Measurements from ENCODE around the gene ZBTB49. TPM values are rescaled to one million over a fixed set of nuclear protein-coding genes. Genes with fewer than 3 reads are reported as not detected.

ZBTB49 gene
- total RNA-seq, 1 donor, result 6.2 TPM

DNA sequence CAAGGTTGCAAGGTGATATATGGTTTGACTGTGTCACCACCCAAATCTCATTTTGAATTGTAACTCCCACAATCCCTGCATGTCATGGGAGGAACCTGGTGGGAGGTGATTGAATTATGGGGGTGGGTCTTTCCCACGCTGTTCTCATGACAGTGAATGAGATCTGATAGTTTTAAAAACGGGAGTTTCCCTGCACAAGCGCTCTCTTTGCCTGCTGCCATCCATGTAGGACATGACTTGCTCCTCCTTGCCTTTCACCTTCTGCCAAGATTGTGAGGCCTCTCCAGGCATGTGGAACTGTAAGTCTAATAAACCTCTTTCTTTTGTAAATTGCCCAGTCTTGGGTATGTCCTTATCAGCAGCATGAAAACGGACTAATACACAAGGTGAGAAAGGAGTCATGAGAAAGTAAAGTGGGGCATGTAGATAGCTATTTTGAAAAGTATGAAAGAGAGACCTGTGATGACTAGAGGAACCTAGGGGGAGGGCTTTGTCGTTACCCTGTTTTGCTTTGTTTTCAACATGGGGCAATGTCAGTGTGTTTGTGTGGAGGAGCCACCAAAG lies 6.3 kb downstream of the ZBTB49 start:
- no peaks in the 10 kb centered on the region for H3K27me3 ChIP-seq (ENCODE audit: insufficient read depth, low read length)
- no peak overlapping the region for H3K27ac ChIP-seq (ENCODE audit: low read depth, low read length)
- H3K4me3 ChIP-seq (ENCODE audit: insufficient read depth, low read length), result no peak overlapping the region
- H3K79me2 ChIP-seq (ENCODE audit: insufficient read depth, low read length), result peaks cover 82% of the 10 kb centered on the region
- no peaks in the 10 kb centered on the region for H3K36me3 ChIP-seq (ENCODE audit: insufficient read depth, low read length)
- no peak overlapping the region for H3K4me2 ChIP-seq (ENCODE audit: insufficient read depth, low read length)
- H4K20me1 ChIP-seq (ENCODE audit: insufficient read depth, low read length), result peaks cover 44% of the 10 kb centered on the region
- peaks cover 2% of the 10 kb centered on the region for H3K4me1 ChIP-seq (ENCODE audit: insufficient read depth, low read length)
- DNase-seq (ENCODE audit: insufficient read length, low spot score, missing footprints), result no peak
- TF ChIP-seq, protein P1, sequence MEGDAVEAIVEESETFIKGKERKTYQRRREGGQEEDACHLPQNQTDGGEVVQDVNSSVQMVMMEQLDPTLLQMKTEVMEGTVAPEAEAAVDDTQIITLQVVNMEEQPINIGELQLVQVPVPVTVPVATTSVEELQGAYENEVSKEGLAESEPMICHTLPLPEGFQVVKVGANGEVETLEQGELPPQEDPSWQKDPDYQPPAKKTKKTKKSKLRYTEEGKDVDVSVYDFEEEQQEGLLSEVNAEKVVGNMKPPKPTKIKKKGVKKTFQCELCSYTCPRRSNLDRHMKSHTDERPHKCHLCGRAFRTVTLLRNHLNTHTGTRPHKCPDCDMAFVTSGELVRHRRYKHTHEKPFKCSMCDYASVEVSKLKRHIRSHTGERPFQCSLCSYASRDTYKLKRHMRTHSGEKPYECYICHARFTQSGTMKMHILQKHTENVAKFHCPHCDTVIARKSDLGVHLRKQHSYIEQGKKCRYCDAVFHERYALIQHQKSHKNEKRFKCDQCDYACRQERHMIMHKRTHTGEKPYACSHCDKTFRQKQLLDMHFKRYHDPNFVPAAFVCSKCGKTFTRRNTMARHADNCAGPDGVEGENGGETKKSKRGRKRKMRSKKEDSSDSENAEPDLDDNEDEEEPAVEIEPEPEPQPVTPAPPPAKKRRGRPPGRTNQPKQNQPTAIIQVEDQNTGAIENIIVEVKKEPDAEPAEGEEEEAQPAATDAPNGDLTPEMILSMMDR (IDR thresholded peaks at IDR 0.05; ENCODE audit: extremely low read depth, low read depth, low read length), result no peak
- no peaks in the 10 kb centered on the region for H3K9me3 ChIP-seq (ENCODE audit: low read depth, low read length)
- no peak overlapping the region for H2AFZ ChIP-seq (ENCODE audit: low read length)

DNA sequence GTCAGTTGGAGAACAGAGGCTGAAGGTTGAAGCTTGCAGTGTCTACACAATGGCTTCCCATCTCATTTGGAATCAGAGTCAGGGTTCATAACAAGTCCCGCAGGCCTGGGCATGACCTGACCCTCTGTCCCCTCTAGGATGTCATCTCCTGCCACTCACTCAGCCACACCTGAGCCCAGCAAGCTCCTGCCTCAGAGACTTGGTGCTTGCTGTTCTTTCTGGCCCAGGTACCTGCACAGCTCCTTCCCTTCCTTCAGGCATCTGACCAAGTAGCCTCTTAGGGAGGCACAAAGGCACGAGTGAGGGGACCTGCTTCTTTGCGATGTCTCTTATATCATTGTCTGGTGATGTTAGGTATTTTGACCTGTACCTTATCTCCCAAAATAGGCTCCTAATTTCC lies 9.0 kb downstream of the ZBTB49 start:
- DNase-seq (ENCODE audit: insufficient read length, low spot score, missing footprints), result no peak
- no peak overlapping the region for H3K27ac ChIP-seq (ENCODE audit: low read depth, low read length)
- TF ChIP-seq, protein P1 (IDR thresholded peaks at IDR 0.05; ENCODE audit: extremely low read depth, low read depth, low read length), result no peak
- no peak overlapping the region for H3K4me2 ChIP-seq (ENCODE audit: insufficient read depth, low read length)
- peaks cover 27% of the 10 kb centered on the region for H4K20me1 ChIP-seq (ENCODE audit: insufficient read depth, low read length)
- peaks cover 56% of the 10 kb centered on the region for H3K79me2 ChIP-seq (ENCODE audit: insufficient read depth, low read length)
- H2AFZ ChIP-seq (ENCODE audit: low read length), result no peak overlapping the region
- H3K4me1 ChIP-seq (ENCODE audit: insufficient read depth, low read length), result no peaks in the 10 kb centered on the region
- H3K27me3 ChIP-seq (ENCODE audit: insufficient read depth, low read length), result no peaks in the 10 kb centered on the region
- no peaks in the 10 kb centered on the region for H3K9me3 ChIP-seq (ENCODE audit: low read depth, low read length)
- H3K4me3 ChIP-seq (ENCODE audit: insufficient read depth, low read length), result no peak overlapping the region
- peaks cover 12% of the 10 kb centered on the region for H3K36me3 ChIP-seq (ENCODE audit: insufficient read depth, low read length)

DNA sequence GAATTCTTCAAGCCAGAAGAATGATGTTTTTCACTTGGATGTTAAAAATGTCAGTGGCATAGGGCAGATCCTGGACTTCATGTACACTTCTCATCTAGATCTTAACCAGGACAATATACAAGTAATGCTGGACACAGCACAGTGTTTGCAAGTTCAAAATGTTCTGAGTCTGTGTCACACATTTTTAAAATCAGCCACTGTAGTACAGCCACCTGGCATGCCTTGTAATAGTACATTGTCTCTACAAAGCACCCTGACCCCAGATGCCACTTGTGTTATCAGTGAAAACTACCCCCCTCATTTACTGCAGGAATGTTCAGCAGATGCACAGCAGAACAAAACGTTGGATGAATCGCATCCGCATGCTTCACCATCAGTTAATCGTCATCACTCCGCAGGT lies 11.9 kb downstream of the ZBTB49 start:
- Histone ChIP-seq H3K4me2 (ENCODE audit: insufficient read depth, low read length) (no peak overlapping the region), H3K79me2 (ENCODE audit: insufficient read depth, low read length) (peaks cover 34% of the 10 kb centered on the region), H2AFZ (ENCODE audit: low read length) (no peak overlapping the region), H3K36me3 (ENCODE audit: insufficient read depth, low read length) (peaks cover 12% of the 10 kb centered on the region), H3K4me1 (ENCODE audit: insufficient read depth, low read length) (no peaks in the 10 kb centered on the region), H4K20me1 (ENCODE audit: insufficient read depth, low read length) (peaks cover 16% of the 10 kb centered on the region), H3K27ac (ENCODE audit: low read depth, low read length) (no peak overlapping the region), H3K27me3 (ENCODE audit: insufficient read depth, low read length) (no peaks in the 10 kb centered on the region), H3K9me3 (ENCODE audit: low read depth, low read length) (no peaks in the 10 kb centered on the region), H3K4me3 (ENCODE audit: insufficient read depth, low read length) (no peak overlapping the region)
- TF ChIP-seq, protein P1 (IDR thresholded peaks at IDR 0.05; ENCODE audit: extremely low read depth, low read depth, low read length), result no peak
- no peak for DNase-seq (ENCODE audit: insufficient read length, low spot score, missing footprints)

DNA sequence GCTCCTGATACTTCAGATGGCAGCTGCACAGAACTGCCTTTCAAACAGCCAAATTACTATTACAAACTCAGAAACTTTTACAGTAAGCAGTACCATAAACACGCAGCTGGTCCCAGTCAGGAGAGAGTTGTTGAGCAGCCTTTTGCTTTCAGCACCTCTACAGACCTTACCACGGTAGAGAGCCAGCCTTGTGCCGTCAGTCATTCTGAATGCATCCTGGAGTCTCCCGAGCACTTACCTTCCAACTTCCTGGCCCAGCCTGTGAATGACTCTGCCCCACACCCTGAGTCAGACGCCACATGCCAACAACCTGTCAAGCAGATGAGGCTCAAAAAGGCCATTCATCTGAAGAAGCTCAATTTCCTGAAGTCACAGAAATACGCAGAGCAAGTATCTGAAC lies 12.4 kb downstream of the ZBTB49 start:
- H3K27me3 ChIP-seq (ENCODE audit: insufficient read depth, low read length), result no peaks in the 10 kb centered on the region

More for the DNA sequence above, 12.4 kb downstream of the ZBTB49 start:
- no peak overlapping the region for H3K4me3 ChIP-seq (ENCODE audit: insufficient read depth, low read length)
- H3K4me2 ChIP-seq (ENCODE audit: insufficient read depth, low read length), result no peak overlapping the region
- no peak overlapping the region for H2AFZ ChIP-seq (ENCODE audit: low read length)
- peaks cover 12% of the 10 kb centered on the region for H3K36me3 ChIP-seq (ENCODE audit: insufficient read depth, low read length)
- peaks cover 15% of the 10 kb centered on the region for H4K20me1 ChIP-seq (ENCODE audit: insufficient read depth, low read length)
- H3K9me3 ChIP-seq (ENCODE audit: low read depth, low read length), result no peaks in the 10 kb centered on the region
- TF ChIP-seq, protein P1 (IDR thresholded peaks at IDR 0.05; ENCODE audit: extremely low read depth, low read depth, low read length), result no peak
- no peak overlapping the region for H3K27ac ChIP-seq (ENCODE audit: low read depth, low read length)
- H3K4me1 ChIP-seq (ENCODE audit: insufficient read depth, low read length), result no peaks in the 10 kb centered on the region
- DNase-seq (ENCODE audit: insufficient read length, low spot score, missing footprints), result no peak
- peaks cover 34% of the 10 kb centered on the region for H3K79me2 ChIP-seq (ENCODE audit: insufficient read depth, low read length)
